Activated CD4-positive, alpha-beta T cell treated with anti-CD3 and anti-CD28 coated beads for 36 hours (primary cell): Measurements from ENCODE around the gene MARCO. TPM values are rescaled to one million over a fixed set of nuclear protein-coding genes. Genes with fewer than 3 reads are reported as not detected.

ENCODE experiments used
- ATAC-seq: fragments of 200-7000 bp; cut with Tn5 transposase; one replicate; pipeline ENCODE4 v1.10.0; 2021; ENCODE audit warnings: mild to moderate bottlenecking, moderate library complexity
- CTCF ChIA-PET: fragments of 350-600 bp; sonication (Branson Sonifier 250); formaldehyde crosslinking; loops from one replicate; lab custom pipeline; 2021; ENCODE audit warnings: antibody characterized with exemption; lab: Charles Lee
- POLR2A ChIA-PET: fragments of 350-600 bp; sonication (Branson Sonifier 250); formaldehyde crosslinking; loops from one replicate; lab custom pipeline; 2021; ENCODE audit warnings: antibody characterized with exemption, inconsistent platforms; lab: Charles Lee
- DNase-seq: peaks from one replicate; pipeline ENCODE4 v3.0.0-alpha.2; 2020
- H3K27ac Mint-ChIP-seq: one replicate; pipeline ENCODE4 v1.8.0; 2021; ENCODE audit warnings: mixed read lengths
- H3K27me3 Mint-ChIP-seq: one replicate; pipeline ENCODE4 v1.8.0; 2021; ENCODE audit warnings: mixed read lengths
- H3K36me3 Mint-ChIP-seq: one replicate; pipeline ENCODE4 v1.8.0; 2021; ENCODE audit warnings: low read depth, mixed read lengths
- H3K4me1 Mint-ChIP-seq: one replicate; pipeline ENCODE4 v1.8.0; 2021; ENCODE audit warnings: mixed read lengths
- H3K4me3 Mint-ChIP-seq: one replicate; pipeline ENCODE4 v1.8.0; 2021; ENCODE audit warnings: mild to moderate bottlenecking, moderate library complexity, mixed read lengths
- H3K9me3 Mint-ChIP-seq: one replicate; pipeline ENCODE4 v1.8.0; 2021; ENCODE audit warnings: low read depth, mixed read lengths
- intact Hi-C, 2 experiments: fragments of 100-400 bp; cut with DNase I in 1 of 2; cut with micrococcal nuclease in 1 of 2; formaldehyde crosslinking; loops; one replicate each; pipeline versions ENCODE4 v1.14.2 to v1.15.1; 2022 to 2024; cut with DNase I, micrococcal nuclease
- total RNA-seq, 2 experiments: library from RNA; stranded (reverse); gene quantifications; one replicate each; pipeline ENCODE4 v1.2.3, GENCODE V29; 2021

MARCO gene
- total RNA-seq, 2 experiments from 2014 or later: not detected

- H3K27ac Mint-ChIP-seq: no peak overlapping the region
- no peak for DNase-seq
- CTCF ChIA-PET: interaction anchor here (0.6 to 1.8 kb wide), 6 partner anchors 10 to 343 kb away, joined by 3 to 13 read pairs (median 3); no protein-coding TSS in a partner anchor
- ATAC-seq: no peak
- no peaks in the 10 kb centered on the region for H3K4me1 Mint-ChIP-seq
- POLR2A ChIA-PET: interaction anchor here (0.7 kb wide), 1 partner anchor 50 kb away, joined by 3 read pairs; no protein-coding TSS in a partner anchor
- H3K4me3 Mint-ChIP-seq: no peak overlapping the region
- no peaks in the 10 kb centered on the region for H3K36me3 Mint-ChIP-seq
- intact Hi-C loops: no loop called here
- no peaks in the 10 kb centered on the region for H3K9me3 Mint-ChIP-seq
- peaks cover 3% of the 10 kb centered on the region for H3K27me3 Mint-ChIP-seq
Measured at GRCh38 chr2:118913131-118913802, 28.7 kb upstream of the MARCO start.

GRCh38 chr2:118913803-118914645 lies 28.0 kb upstream of the MARCO start:
- no peak overlapping the region for H3K27ac Mint-ChIP-seq
- H3K27me3 Mint-ChIP-seq: peaks cover 3% of the 10 kb centered on the region
- ChIA-PET CTCF (interaction anchor here (1.1 to 1.8 kb wide), 5 partner anchors 11 to 342 kb away, joined by 3 to 13 read pairs (median 3); no protein-coding TSS in a partner anchor), POLR2A (interaction anchor here (0.7 kb wide), 1 partner anchor 51 kb away, joined by 3 read pairs; no protein-coding TSS in a partner anchor)
- intact Hi-C loops: no loop called here
- DNase-seq (no peak), ATAC-seq (no peak)
- H3K4me1 Mint-ChIP-seq: no peaks in the 10 kb centered on the region
- no peaks in the 10 kb centered on the region for H3K9me3 Mint-ChIP-seq
- no peak overlapping the region for H3K4me3 Mint-ChIP-seq
- no peaks in the 10 kb centered on the region for H3K36me3 Mint-ChIP-seq

GRCh38 chr2:118914721-118915453 lies 27.1 kb upstream of the MARCO start:
- Mint-ChIP-seq H3K36me3 (no peaks in the 10 kb centered on the region), H3K4me1 (no peaks in the 10 kb centered on the region), H3K27ac (no peak overlapping the region), H3K4me3 (no peak overlapping the region), H3K9me3 (no peaks in the 10 kb centered on the region), H3K27me3 (peaks cover 3% of the 10 kb centered on the region)
- DNase-seq (no peak), ATAC-seq (no peak)
- intact Hi-C loops: no loop called here
- POLR2A ChIA-PET: no interaction called here
- CTCF ChIA-PET: interaction anchor here (1.7 kb wide), 1 partner anchor 12 kb away, joined by 5 read pairs; no protein-coding TSS in a partner anchor

GRCh38 chr2:118918017-118918416 lies 24.0 kb upstream of the MARCO start:
- H3K4me1 Mint-ChIP-seq: no peaks in the 10 kb centered on the region
- ChIA-PET CTCF (interaction anchor here (0.6 to 2.0 kb wide), 2 partner anchors 36 to 60 kb away, joined by 3 to 5 read pairs; no protein-coding TSS in a partner anchor), POLR2A (no interaction called here)
- no peak overlapping the region for H3K27ac Mint-ChIP-seq
- DNase-seq: no peak
- H3K9me3 Mint-ChIP-seq: no peaks in the 10 kb centered on the region
- H3K27me3 Mint-ChIP-seq: peaks cover 11% of the 10 kb centered on the region
- intact Hi-C loops: no loop called here
- ATAC-seq: no peak
- H3K36me3 Mint-ChIP-seq: no peaks in the 10 kb centered on the region
- H3K4me3 Mint-ChIP-seq: no peak overlapping the region

- ChIA-PET POLR2A (no interaction called here), CTCF (interaction anchor here (0.5 kb wide), 1 partner anchor 27 kb away, joined by 3 read pairs; no protein-coding TSS in a partner anchor)
- intact Hi-C loops: no loop called here
- DNase-seq (no peak), ATAC-seq (no peak)
- no peaks in the 10 kb centered on the region for H3K36me3 Mint-ChIP-seq
- H3K27ac Mint-ChIP-seq: no peak overlapping the region
- no peaks in the 10 kb centered on the region for H3K4me1 Mint-ChIP-seq
- H3K4me3 Mint-ChIP-seq: no peak overlapping the region
- no peaks in the 10 kb centered on the region for H3K9me3 Mint-ChIP-seq
- peaks cover 13% of the 10 kb centered on the region for H3K27me3 Mint-ChIP-seq
Measured at GRCh38 chr2:118921646-118922045, 20.3 kb upstream of the MARCO start.

GRCh38 chr2:118922254-118922653 lies 19.7 kb upstream of the MARCO start:
- DNase-seq (no peak), ATAC-seq (no peak)
- Mint-ChIP-seq H3K36me3 (no peaks in the 10 kb centered on the region), H3K4me1 (no peaks in the 10 kb centered on the region), H3K4me3 (no peak overlapping the region), H3K9me3 (no peaks in the 10 kb centered on the region), H3K27me3 (peaks cover 13% of the 10 kb centered on the region), H3K27ac (no peak overlapping the region)
- CTCF ChIA-PET: no interaction called here
- intact Hi-C loops: no loop called here
- POLR2A ChIA-PET: no interaction called here

- H3K9me3 Mint-ChIP-seq: no peaks in the 10 kb centered on the region
- POLR2A ChIA-PET: no interaction called here
- H3K4me1 Mint-ChIP-seq: no peaks in the 10 kb centered on the region
- no peak overlapping the region for H3K27ac Mint-ChIP-seq
- ATAC-seq (no peak), DNase-seq (no peak)
- no peak overlapping the region for H3K4me3 Mint-ChIP-seq
- peaks cover 11% of the 10 kb centered on the region for H3K27me3 Mint-ChIP-seq
- intact Hi-C loops: no loop called here
- no peaks in the 10 kb centered on the region for H3K36me3 Mint-ChIP-seq
- CTCF ChIA-PET: interaction anchor here (1.3 kb wide), 1 partner anchor 42 kb away, joined by 4 read pairs; no protein-coding TSS in a partner anchor
Measured at GRCh38 chr2:118923371-118923770, 18.6 kb upstream of the MARCO start.

GRCh38 chr2:118925476-118925875 lies 16.5 kb upstream of the MARCO start:
- no peak overlapping the region for H3K27ac Mint-ChIP-seq
- H3K9me3 Mint-ChIP-seq: peaks cover 3% of the 10 kb centered on the region
- no peak for DNase-seq
- no peaks in the 10 kb centered on the region for H3K36me3 Mint-ChIP-seq
- ChIA-PET POLR2A (no interaction called here), CTCF (interaction anchor here (0.5 kb wide), 1 partner anchor 13 kb away, joined by 3 read pairs; no protein-coding TSS in a partner anchor)
- no peak overlapping the region for H3K4me3 Mint-ChIP-seq
- no peaks in the 10 kb centered on the region for H3K4me1 Mint-ChIP-seq
- H3K27me3 Mint-ChIP-seq: peaks cover 11% of the 10 kb centered on the region
- ATAC-seq: no peak
- intact Hi-C loops: no loop called here

- H3K9me3 Mint-ChIP-seq: peaks cover 3% of the 10 kb centered on the region
- ChIA-PET CTCF (interaction anchor here (1.1 to 1.5 kb wide), 2 partner anchors 12 kb away, joined by 3 to 6 read pairs; no protein-coding TSS in a partner anchor), POLR2A (no interaction called here)
- no peak for DNase-seq
- ATAC-seq: no peak
- H3K4me3 Mint-ChIP-seq: no peak overlapping the region
- H3K27ac Mint-ChIP-seq: no peak overlapping the region
- H3K36me3 Mint-ChIP-seq: no peaks in the 10 kb centered on the region
- H3K4me1 Mint-ChIP-seq: no peaks in the 10 kb centered on the region
- peaks cover 11% of the 10 kb centered on the region for H3K27me3 Mint-ChIP-seq
- intact Hi-C loops: no loop called here
Measured at GRCh38 chr2:118925981-118926380, 16.0 kb upstream of the MARCO start.

- Mint-ChIP-seq H3K4me1 (no peaks in the 10 kb centered on the region), H3K36me3 (no peaks in the 10 kb centered on the region), H3K9me3 (peaks cover 13% of the 10 kb centered on the region), H3K27me3 (peaks cover 2% of the 10 kb centered on the region), H3K27ac (no peak overlapping the region), H3K4me3 (no peak overlapping the region)
- CTCF ChIA-PET: no interaction called here
- no peak for DNase-seq
- intact Hi-C loops: no loop called here
- ATAC-seq: no peak
- POLR2A ChIA-PET: no interaction called here
Measured at GRCh38 chr2:118929059-118929458, 12.9 kb upstream of the MARCO start.

GRCh38 chr2:118932949-118933348 lies 9.0 kb upstream of the MARCO start:
- Mint-ChIP-seq H3K9me3 (peaks cover 13% of the 10 kb centered on the region), H3K4me3 (no peak overlapping the region), H3K36me3 (no peaks in the 10 kb centered on the region), H3K27me3 (no peaks in the 10 kb centered on the region), H3K27ac (no peak overlapping the region), H3K4me1 (no peaks in the 10 kb centered on the region)
- intact Hi-C loops: no loop called here
- DNase-seq (no peak), ATAC-seq (no peak)
- POLR2A ChIA-PET: no interaction called here
- CTCF ChIA-PET: no interaction called here
